Stimulated activated naive CD8-positive, alpha-beta T cell treated with anti-CD3 and anti-CD28 coated beads, Interleukin-15, Interleukin-2, amounts not matched to agents 100 ng/mL and 50 ng/mL, for 24 hours (primary cell): ENCODE measurements around the gene POLN.

ENCODE experiments used
- H3K27ac Mint-ChIP-seq: one replicate; pipeline ENCODE4 v1.8.0; 2021; ENCODE audit warnings: mild to moderate bottlenecking, mixed read lengths
- H3K27me3 Mint-ChIP-seq: one replicate; pipeline ENCODE4 v1.8.0; 2021; ENCODE audit warnings: mixed read lengths
- H3K36me3 Mint-ChIP-seq: one replicate; pipeline ENCODE4 v1.8.0; 2021; ENCODE audit warnings: low read depth, mixed read lengths
- H3K4me1 Mint-ChIP-seq: one replicate; pipeline ENCODE4 v1.8.0; 2021; ENCODE audit warnings: low read depth, mixed read lengths
- H3K4me3 Mint-ChIP-seq: one replicate; pipeline ENCODE4 v1.8.0; 2021; ENCODE audit warnings: mild to moderate bottlenecking, mixed read lengths
- H3K9me3 Mint-ChIP-seq: one replicate; pipeline ENCODE4 v1.8.0; 2021; ENCODE audit warnings: mixed read lengths

The POLN gene

DNA sequence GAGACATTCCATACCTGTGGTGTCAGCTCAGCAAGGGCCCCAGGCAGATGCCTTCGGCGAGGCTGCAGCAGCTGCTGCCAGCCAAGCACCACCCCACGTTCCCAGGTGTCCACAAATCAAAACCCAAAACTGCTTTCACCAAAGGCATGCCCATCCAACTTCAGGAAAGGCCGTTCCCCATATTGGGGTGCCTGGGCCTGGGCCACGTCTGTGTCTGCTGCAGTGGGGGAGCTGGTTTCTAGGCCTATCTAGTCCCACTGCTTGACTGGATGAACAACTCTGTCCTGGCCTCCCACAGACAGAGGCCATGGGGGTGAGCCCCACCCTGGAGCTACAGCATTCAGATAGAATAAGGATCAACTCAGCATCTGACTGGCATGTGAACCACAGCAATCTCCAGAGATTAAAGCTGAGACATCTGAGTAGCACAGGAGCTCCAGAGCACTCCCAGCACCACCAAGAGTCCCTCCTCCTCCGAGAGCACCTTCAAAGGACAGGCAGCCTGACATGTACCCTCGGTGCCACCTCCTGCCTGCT lies 145.8 kb downstream of the POLN start:
- H3K36me3 Mint-ChIP-seq: peaks cover 9% of the 10 kb centered on the region
- H3K27ac Mint-ChIP-seq: no peak overlapping the region
- H3K27me3 Mint-ChIP-seq: peaks cover 10% of the 10 kb centered on the region
- H3K4me3 Mint-ChIP-seq: no peak overlapping the region
- H3K4me1 Mint-ChIP-seq: no peaks in the 10 kb centered on the region
- H3K9me3 Mint-ChIP-seq: peaks cover 8% of the 10 kb centered on the region

DNA sequence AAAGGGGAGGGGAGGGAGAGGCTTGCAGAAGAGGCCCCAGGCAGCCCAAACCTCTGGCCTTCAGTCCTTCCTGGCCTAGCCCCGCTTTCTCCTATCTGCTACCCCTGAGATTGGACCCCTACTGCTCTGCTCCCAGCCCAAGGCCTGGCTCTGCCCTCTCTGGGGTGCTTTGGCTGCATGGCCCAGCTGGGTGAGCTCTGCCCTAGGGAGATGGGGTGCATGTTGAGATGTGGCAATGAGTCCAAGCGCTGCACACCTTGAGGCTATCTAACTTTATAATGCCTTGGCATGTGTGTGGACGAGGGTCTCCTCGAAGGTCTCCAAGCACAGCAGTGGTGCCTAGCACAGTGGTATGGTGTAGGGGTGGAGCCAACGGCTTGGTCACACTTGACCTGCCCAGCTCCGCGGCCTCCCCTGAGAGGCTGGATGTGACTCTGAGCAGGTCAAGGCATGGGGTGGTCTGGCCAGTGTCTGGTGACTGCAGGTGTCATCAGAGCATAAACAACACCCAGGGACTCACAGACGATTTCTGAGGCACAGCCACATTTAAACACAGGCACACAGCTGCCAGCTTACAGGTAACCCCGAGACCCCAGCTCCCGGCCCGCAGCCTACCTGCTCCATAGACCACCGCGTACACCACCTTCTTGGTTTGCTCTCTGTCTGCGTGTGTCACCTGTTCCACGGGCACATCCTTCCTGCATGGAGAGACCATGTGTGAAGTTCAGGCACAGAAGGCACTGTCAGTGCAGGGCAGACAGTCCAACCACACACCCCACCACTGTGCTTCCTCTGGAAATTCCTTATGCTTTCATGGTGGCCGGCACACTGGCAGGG lies 146.5 kb downstream of the POLN start:
- H3K27ac Mint-ChIP-seq: no peak overlapping the region
- H3K4me1 Mint-ChIP-seq: no peaks in the 10 kb centered on the region
- peaks cover 8% of the 10 kb centered on the region for H3K9me3 Mint-ChIP-seq
- peaks cover 6% of the 10 kb centered on the region for H3K27me3 Mint-ChIP-seq
- H3K36me3 Mint-ChIP-seq: peaks cover 9% of the 10 kb centered on the region
- no peak overlapping the region for H3K4me3 Mint-ChIP-seq

DNA sequence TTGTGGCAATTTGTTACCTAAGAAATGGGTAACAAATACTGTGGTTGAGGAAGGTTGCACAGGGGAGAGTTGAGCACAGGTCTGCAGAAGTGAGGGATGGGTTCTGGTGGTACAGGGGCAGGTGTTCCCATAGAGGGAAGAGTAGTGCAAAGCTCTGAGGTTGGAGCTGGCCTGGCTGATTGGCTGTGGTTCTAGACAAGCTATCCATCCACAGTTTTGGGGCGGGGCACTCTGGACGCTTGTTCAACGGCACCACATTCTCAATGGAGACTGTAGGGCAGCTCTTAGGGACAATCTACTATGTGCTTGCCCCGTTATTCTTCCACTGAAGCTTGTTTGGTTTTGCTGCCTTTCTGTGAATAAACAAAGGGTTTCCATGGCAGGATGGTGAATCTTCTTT lies 147.4 kb downstream of the POLN start:
- peaks cover 8% of the 10 kb centered on the region for H3K9me3 Mint-ChIP-seq
- peaks cover 9% of the 10 kb centered on the region for H3K36me3 Mint-ChIP-seq
- no peak overlapping the region for H3K4me3 Mint-ChIP-seq
- H3K4me1 Mint-ChIP-seq: no peaks in the 10 kb centered on the region
- H3K27me3 Mint-ChIP-seq: peaks cover 6% of the 10 kb centered on the region
- no peak overlapping the region for H3K27ac Mint-ChIP-seq

DNA sequence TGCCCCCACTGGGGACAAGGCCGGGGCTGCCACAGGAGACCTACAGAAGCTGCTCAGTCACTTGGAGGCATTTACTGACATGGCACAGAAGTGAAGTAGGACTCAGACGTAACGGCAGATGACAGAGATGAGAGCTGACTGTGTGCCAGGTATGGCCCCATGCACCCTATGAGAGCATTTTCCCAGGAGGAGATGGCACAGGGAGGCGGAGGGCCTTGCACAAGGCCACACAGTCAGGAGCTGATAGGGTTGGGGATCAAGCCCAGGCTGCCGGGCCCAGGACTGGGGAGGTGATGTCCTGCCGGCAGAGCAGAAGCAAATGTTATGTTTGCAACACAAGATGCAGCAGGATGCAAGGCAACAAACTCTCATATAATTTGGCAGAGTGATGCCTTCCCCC lies 148.7 kb downstream of the POLN start:
- Mint-ChIP-seq H3K27me3 (peaks cover 6% of the 10 kb centered on the region), H3K4me3 (no peak overlapping the region), H3K27ac (no peak overlapping the region), H3K36me3 (peaks cover 9% of the 10 kb centered on the region), H3K9me3 (peaks cover 8% of the 10 kb centered on the region), H3K4me1 (no peaks in the 10 kb centered on the region)

DNA sequence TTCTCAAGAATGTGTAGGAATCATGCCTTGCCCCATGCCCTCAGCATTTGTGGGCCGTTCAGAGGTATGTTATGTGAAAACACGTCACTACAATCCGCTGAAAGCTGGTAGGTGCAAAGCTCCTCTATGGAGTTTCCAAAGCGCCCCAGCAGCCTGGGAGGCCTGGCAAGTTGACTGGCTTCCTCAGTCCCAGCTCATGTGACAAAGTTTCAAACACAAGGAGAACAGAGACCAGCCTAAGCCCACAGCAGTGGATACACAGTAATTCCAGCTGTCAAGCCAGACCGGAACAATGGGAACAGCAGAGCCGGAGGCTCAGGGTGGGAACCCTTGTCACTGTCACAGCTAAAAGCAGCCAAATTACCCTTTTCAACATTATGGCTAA lies 149.3 kb downstream of the POLN start:
- peaks cover 6% of the 10 kb centered on the region for H3K27me3 Mint-ChIP-seq
- H3K4me1 Mint-ChIP-seq: no peaks in the 10 kb centered on the region

DNA sequence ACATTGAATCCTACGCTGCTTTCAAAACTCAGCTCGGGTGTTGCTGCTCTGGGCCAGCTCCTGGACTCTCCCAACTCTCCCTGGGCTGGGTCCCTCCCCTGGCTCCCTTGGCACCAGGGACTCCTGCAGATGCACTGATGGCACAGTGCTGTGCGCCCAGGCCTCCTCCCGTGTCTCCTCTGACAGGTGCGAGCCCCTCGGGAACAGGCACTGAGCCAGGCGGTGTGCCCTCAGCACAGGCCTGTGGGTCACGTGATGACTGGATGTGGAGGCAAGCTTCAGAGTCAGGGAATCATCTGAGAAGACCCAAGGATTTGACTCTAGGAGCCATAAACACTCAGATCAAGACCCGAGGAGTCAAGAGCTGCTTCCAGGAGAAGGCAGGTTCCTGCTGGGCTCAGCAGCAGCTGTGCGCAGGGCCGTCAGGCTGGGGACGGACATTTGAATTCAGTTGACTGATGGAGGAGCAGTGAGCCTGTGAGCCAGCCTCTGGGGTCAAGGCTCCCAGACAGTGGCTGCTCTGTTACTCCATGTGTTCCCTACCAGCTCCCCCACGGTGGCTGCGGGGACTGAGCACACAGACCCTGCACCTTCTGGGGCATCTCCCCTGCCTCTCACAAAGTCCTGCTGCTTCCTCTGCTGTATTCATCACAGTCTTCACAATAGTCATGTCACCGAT lies 149.8 kb downstream of the POLN start:
- Mint-ChIP-seq H3K36me3 (peaks cover 9% of the 10 kb centered on the region), H3K4me3 (no peak overlapping the region), H3K4me1 (no peaks in the 10 kb centered on the region), H3K27ac (peak overlapping the region; percentile 45), H3K27me3 (peaks cover 6% of the 10 kb centered on the region), H3K9me3 (peaks cover 8% of the 10 kb centered on the region)

More for the DNA sequence above, 149.3 kb downstream of the POLN start:
- Mint-ChIP-seq H3K27ac (no peak overlapping the region), H3K36me3 (peaks cover 9% of the 10 kb centered on the region), H3K9me3 (peaks cover 8% of the 10 kb centered on the region), H3K4me3 (no peak overlapping the region)

DNA sequence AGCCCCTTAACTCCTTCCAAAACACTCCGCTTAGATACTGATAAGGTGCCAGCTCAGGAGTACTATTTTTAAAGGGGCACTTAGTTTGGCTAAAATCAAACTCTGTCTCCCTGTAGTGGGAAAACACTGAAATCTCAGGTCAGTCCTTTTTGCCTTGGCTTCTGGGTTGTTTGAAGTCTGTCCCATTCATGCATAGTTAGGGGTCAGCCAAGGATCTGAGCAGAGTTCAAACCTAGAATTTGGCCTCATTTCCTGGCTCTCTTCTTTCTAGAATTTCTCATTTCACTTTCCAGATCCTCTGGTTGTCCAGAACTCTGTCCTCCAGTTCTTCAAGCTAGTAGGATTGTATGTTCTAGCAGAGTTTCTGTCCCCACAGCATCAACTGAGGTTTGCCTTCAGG lies 151.3 kb downstream of the POLN start:
- H3K36me3 Mint-ChIP-seq: no peaks in the 10 kb centered on the region
- no peak overlapping the region for H3K27ac Mint-ChIP-seq
- H3K9me3 Mint-ChIP-seq: no peaks in the 10 kb centered on the region
- no peak overlapping the region for H3K4me3 Mint-ChIP-seq
- H3K27me3 Mint-ChIP-seq: no peaks in the 10 kb centered on the region
- no peaks in the 10 kb centered on the region for H3K4me1 Mint-ChIP-seq

DNA sequence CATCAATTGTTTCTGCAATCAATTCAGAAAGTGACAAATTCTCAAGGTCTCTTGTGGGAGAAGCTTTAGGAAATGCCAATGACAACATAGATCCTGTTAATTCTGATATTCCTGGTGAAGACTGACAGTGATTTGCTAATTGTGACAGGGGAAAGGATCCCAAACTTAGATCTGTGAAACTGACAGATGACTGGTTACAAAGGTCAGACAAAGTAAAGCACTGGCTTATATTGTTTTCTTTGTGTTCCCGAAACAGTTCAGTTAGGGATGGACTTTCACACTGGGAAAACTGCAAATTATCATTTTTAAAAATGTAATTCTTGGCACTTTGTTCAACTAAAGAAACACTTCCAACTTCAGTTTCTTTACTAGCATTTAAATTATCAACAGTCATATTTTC lies 152.7 kb downstream of the POLN start:
- no peak overlapping the region for H3K4me3 Mint-ChIP-seq

DNA sequence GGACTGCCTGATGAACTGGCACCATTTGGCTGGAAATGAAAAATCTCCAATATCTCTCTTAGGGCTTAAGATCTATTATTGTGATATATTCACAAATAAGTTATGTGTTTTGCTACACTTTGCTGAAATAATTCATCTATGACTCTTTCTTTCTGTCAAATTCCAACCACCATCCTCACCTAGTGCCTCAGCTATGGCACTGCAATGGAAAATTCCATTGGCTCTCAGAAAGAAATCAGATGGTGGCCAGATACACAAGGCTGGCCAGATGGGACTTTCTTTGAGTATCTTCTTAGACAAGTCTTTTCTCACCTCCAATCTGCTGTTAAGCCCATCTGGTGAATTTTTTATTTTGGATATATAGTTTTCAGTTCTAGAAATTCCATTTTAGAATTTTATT lies 154.8 kb downstream of the POLN start:
- Mint-ChIP-seq H3K4me1 (no peaks in the 10 kb centered on the region), H3K4me3 (no peak overlapping the region), H3K36me3 (no peaks in the 10 kb centered on the region), H3K27ac (no peak overlapping the region), H3K27me3 (no peaks in the 10 kb centered on the region), H3K9me3 (no peaks in the 10 kb centered on the region)

More for the DNA sequence above, 152.7 kb downstream of the POLN start:
- Mint-ChIP-seq H3K27ac (no peak overlapping the region), H3K27me3 (no peaks in the 10 kb centered on the region), H3K36me3 (no peaks in the 10 kb centered on the region), H3K9me3 (no peaks in the 10 kb centered on the region), H3K4me1 (no peaks in the 10 kb centered on the region)

DNA sequence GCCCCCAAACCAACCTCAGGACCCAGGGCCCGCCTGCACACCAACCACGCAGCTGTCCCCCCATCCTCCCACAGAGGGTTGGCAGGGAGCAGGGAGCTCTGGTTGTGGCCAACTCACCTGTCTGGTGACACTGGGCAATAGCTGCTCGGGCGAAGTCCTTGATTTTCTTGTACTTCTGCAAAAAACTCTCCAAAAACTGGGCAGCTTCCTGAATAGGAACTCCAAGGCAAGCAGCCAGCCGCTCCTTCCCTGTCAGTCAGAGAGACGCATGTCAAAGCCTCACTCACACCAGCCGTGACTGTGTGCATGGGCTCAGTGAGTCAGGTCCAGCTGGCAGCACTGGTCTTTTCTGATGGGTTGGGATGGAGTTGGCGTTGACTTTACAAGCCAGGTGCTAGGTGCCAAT lies 156.4 kb downstream of the POLN start:
- Mint-ChIP-seq H3K4me1 (no peaks in the 10 kb centered on the region), H3K27me3 (no peaks in the 10 kb centered on the region), H3K4me3 (no peak overlapping the region), H3K9me3 (no peaks in the 10 kb centered on the region), H3K36me3 (no peaks in the 10 kb centered on the region), H3K27ac (no peak overlapping the region)

DNA sequence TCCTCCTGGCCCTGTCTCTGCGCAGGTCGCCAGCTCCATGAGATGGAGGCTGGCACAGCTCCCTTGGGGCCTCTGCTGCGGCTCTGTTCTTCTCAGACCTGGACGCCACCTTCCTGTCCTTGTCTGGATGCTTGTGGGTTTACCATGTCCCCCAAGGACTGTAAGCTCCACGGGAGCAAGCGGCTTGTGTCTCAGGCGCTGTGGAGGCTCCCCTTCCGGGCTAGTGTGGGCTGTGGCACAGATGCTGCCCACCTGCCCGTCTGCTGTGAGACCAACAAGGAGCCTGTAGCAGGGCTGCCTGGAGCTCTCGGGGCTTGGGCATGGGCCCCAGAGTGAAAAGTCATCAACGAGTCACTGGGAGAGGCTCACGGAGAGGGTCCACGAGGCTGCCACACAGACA lies 157.6 kb downstream of the POLN start:
- Mint-ChIP-seq H3K36me3 (no peaks in the 10 kb centered on the region), H3K9me3 (no peaks in the 10 kb centered on the region), H3K4me1 (no peaks in the 10 kb centered on the region), H3K4me3 (no peak overlapping the region), H3K27ac (no peak overlapping the region), H3K27me3 (no peaks in the 10 kb centered on the region)

DNA sequence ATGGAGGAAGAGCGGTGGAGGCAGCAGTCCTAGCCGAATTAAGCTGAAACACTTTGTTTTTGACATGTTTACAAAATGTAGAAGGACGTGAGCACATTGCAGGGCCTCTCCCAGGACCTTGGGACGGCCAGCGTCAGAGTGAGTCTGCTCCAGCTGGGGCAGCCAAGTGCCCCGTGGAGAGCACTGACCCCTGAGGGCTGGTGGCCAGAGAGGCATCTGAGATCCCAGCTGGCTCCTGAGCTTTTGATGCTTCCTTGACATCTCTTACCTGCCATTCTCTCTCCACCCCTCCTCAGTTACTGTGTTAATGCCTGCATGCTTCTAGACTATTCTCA lies 158.1 kb downstream of the POLN start:
- H3K36me3 Mint-ChIP-seq: no peaks in the 10 kb centered on the region
- no peaks in the 10 kb centered on the region for H3K9me3 Mint-ChIP-seq
- no peak overlapping the region for H3K27ac Mint-ChIP-seq
- no peak overlapping the region for H3K4me3 Mint-ChIP-seq
- H3K27me3 Mint-ChIP-seq: no peaks in the 10 kb centered on the region
- H3K4me1 Mint-ChIP-seq: no peaks in the 10 kb centered on the region

DNA sequence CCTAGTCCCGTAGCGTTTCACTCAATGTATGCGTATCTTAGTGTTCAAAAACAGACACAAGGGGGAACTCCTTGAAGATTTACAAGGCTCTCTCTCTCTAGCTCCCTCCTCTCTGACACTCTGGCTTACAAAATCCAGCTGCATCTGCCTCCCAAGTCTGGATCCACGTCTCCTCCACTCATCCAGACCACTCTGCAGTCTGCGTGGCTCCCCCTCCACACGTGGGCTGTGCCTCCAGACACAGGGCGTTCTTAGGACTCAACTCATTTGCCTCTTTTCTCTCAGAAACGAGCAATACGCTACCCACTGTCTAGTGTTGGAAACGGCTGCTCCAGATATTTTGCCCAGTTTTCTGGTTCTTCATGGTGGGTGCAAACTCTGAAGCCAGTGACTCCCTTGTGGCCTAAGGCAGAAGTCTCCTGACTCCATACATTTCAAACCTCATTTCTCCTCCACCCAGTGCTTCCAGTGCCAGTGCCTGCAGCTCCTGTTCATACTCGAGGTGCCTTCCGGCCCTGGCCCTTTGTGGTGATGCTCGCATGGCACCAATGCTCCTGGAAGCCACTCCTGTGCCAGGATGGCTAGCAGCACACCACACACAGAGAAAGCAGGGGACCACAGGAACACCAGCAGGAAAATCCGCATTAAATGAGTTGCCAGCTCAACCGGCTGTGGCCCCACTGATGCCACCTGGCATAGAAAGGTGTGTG lies 158.7 kb downstream of the POLN start:
- Mint-ChIP-seq H3K36me3 (no peaks in the 10 kb centered on the region), H3K9me3 (no peaks in the 10 kb centered on the region), H3K4me3 (no peak overlapping the region), H3K4me1 (no peaks in the 10 kb centered on the region), H3K27ac (no peak overlapping the region), H3K27me3 (no peaks in the 10 kb centered on the region)

DNA sequence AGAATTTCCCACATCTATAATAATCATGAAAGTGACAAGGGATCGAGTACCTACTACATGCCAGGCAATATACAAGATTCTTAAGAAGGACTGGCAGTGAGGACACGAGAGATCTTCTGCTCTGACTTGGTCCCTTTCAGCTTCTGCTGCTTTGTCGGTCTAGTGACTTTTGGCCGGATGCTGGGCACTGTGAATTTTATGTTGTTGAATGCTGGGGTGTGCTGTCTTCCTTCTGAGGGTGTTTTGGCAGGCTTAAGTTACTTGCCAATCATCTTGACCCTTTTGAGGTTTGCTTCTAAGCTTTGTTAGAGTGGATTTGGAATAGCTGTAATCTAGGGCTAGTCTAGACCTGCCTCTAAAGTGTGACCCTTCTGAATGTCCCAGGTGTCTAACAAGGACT lies 159.3 kb downstream of the POLN start:
- Mint-ChIP-seq H3K4me1 (no peaks in the 10 kb centered on the region), H3K9me3 (no peaks in the 10 kb centered on the region), H3K27ac (no peak overlapping the region), H3K36me3 (no peaks in the 10 kb centered on the region), H3K4me3 (no peak overlapping the region), H3K27me3 (no peaks in the 10 kb centered on the region)

DNA sequence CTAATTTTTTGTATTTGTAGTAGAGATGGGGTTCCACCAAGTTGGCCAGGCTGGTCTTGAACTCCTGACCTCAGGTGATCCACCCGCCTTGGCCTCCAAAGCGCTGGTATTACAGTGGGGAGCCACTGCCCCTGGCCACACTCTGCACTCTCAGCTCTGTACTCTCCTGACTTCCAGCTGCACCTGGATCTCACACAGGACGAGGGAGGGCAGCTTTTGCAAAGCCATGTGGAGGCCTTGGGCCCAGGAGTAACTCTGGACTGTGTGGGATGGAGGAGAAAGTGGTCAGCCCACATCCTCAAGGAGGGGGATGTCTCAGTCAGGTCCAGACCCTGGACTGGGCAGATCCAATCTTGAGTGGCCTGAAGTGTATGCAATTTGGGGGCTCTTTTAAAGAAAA lies 159.8 kb downstream of the POLN start:
- H3K36me3 Mint-ChIP-seq: no peaks in the 10 kb centered on the region
- H3K27me3 Mint-ChIP-seq: no peaks in the 10 kb centered on the region
- no peak overlapping the region for H3K4me3 Mint-ChIP-seq
- no peak overlapping the region for H3K27ac Mint-ChIP-seq
- no peaks in the 10 kb centered on the region for H3K4me1 Mint-ChIP-seq
- no peaks in the 10 kb centered on the region for H3K9me3 Mint-ChIP-seq
